H1 (cell line): ENCODE data around the gene RHCG.

Experiments
- ATF3 ChIP-seq: IDR thresholded peaks from 2 replicates; pipeline ENCODE4 v1.6.1; 2011; ENCODE audit warnings: low read depth, mild to moderate bottlenecking, low read length; ENCODE audit not compliant: insufficient read depth
- BCL11A ChIP-seq, 2 experiments: IDR thresholded peaks; one replicate each; pipeline ENCODE4 v1.6.1; 2011; ENCODE audit warnings: low read depth in 2 of 2, low read length in 2 of 2, mild to moderate bottlenecking in 2 of 2
- CTCF ChIP-seq, 3 experiments: IDR thresholded peaks; 1 replicate in 2 of 3; 2 replicates in 1 of 3; pipeline versions ENCODE4 v1.5.1 to v1.6.1; 2011; ENCODE audit warnings: low read length in 3 of 3, mild to moderate bottlenecking in 3 of 3, inconsistent platforms in 2 of 3, low read depth in 1 of 3, moderate library complexity in 1 of 3; ENCODE audit not compliant: insufficient read depth in 1 of 3; ENCODE audit errors: control extremely low read depth in 1 of 3
- EP300 ChIP-seq, 2 experiments: IDR thresholded peaks; 1 replicate in 1 of 2; 2 replicates in 1 of 2; pipeline ENCODE4 v1.6.1; 2011 to 2012; ENCODE audit warnings: low read depth in 2 of 2, low read length in 2 of 2, mild to moderate bottlenecking in 2 of 2, borderline replicate concordance in 1 of 2, inconsistent platforms in 1 of 2, moderate library complexity in 1 of 2
- GABPA ChIP-seq: IDR thresholded peaks from 2 replicates; pipeline ENCODE4 v1.6.1; 2011; ENCODE audit warnings: mild to moderate bottlenecking, low read length, moderate library complexity, borderline replicate concordance; ENCODE audit not compliant: insufficient read depth
- POLR2A ChIP-seq, 2 experiments: IDR thresholded peaks; 1 replicate in 1 of 2; 2 replicates in 1 of 2; pipeline ENCODE4 v1.6.1; 2011; ENCODE audit warnings: low read depth in 2 of 2, low read length in 2 of 2, mild to moderate bottlenecking in 2 of 2; ENCODE audit errors: control extremely low read depth in 1 of 2
- RFX5 ChIP-seq: IDR thresholded peaks from 2 replicates; pipeline ENCODE4 v1.6.1; 2011; ENCODE audit warnings: low read depth, low read length, improper control_type of control experiment, borderline replicate concordance
- TAF1 ChIP-seq: IDR thresholded peaks from 2 replicates; pipeline ENCODE4 v1.6.1; 2011; ENCODE audit warnings: mild to moderate bottlenecking, low read depth, low read length

- TF ChIP-seq ATF3 (no peak), EP300 (IDR thresholded peaks at IDR 0.05; ENCODE audit: borderline replicate concordance in 1 of 2, low read depth in 2 of 2, low read length in 2 of 2) (no peak), CTCF (IDR thresholded peaks at IDR 0.05; ENCODE audit: control extremely low read depth in 1 of 3, insufficient read depth in 1 of 3, low read depth in 1 of 3, low read length in 3 of 3) (no peak), GABPA (no peak), RFX5 (no peak), TAF1 (no peak), BCL11A (IDR thresholded peaks at IDR 0.05; ENCODE audit: low read depth in 2 of 2, low read length in 2 of 2) (no peak), POLR2A (IDR thresholded peaks at IDR 0.05; ENCODE audit: control extremely low read depth in 1 of 2, low read depth in 2 of 2, low read length in 2 of 2) (no peak)
These were observed 29.8 kb upstream of the RHCG start for GRCh38 chr15:89526181-89526580.
